Activated T-cell treated with anti-CD3 and anti-CD28 coated beads, Interleukin-2, amount 50 U/mL, for 1 hour (primary cell): Measurements from ENCODE around the gene LILRB1.
"Not testable (repeated sequence)": the region's sequence is repeated elsewhere in the genome, so short reads cannot be mapped to it uniquely, and the experiment has no call there.

ENCODE experiments used
- DNase-seq: peaks from one replicate; pipeline ENCODE4 v3.0.0-alpha.2; 2020

LILRB1 gene

DNA sequence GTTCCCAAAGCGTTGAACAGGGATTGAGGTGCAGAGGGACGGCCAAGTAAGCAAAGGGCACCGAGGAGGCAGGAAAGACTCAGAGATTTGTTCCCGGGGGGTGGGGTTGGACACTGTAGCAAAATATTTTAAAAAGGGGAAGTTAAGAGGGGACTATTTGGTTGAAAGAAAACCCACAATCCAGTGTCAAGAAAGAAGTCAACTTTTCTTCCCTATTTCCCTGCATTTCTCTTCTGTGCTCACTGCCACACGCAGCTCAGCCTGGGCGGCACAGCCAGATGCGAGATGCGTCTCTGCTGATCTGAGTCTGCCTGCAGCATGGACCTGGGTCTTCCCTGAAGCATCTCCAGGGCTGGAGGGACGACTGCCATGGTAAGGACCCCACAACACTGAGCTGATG, at the start of gene LILRB1:
LILRB1 (plus strand) TSS at position 223 of the 400 bp plus-strand sequence. CDS start 590 bp downstream, outside the sequence.
- DNase-seq, result not testable (repeated sequence)

GRCh38 chr19:54586397-54586796, 43.9 kb upstream of the LILRB1 start:
- DNase-seq, result no peak

DNA sequence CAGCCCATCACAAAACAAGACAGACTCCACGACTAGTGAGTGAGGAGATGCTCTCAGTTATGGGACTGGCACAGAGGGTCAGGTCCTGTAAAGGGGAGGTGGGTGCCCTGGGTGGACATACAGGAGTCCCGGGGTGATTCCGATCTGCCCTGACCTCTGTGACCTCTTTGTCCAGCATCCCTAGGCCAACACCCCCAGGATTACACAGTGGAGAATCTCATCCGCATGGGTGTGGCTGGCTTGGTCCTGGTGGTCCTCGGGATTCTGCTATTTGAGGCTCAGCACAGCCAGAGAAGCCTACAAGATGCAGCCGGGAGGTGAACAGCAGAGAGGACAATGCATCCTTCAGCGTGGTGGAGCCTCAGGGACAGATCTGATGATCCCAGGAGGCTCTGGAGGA, 43.3 kb upstream of the LILRB1 start:
- DNase-seq, result no peak

DNA sequence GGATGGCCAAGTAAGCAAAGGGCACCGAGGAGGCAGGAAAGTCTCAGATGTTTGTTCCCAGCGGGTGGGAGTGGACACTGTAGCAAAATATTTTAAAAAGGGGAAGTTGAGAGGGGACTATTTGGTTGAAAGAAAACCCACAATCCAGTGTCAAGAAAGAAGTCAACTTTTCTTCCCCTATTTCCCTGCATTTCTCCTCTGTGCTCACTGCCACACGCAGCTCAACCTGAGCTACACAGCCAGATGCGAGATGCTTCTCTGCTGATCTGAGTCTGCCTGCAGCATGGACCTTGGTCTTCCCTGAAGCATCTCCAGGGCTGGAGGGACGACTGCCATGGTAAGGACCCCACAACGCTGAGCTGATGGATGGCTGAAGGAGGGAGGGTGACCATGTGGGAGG, 36.8 kb upstream of the LILRB1 start, which contains the start of gene LILRA1:
LILRA1 (plus strand) TSS at position 188 of the 400 bp plus-strand sequence. CDS start 613 bp downstream, outside the sequence.
- not testable (repeated sequence) for DNase-seq

GRCh38 chr19:54593931-54594626, 36.2 kb upstream of the LILRB1 start:
- DNase-seq, result not testable (repeated sequence)

DNA sequence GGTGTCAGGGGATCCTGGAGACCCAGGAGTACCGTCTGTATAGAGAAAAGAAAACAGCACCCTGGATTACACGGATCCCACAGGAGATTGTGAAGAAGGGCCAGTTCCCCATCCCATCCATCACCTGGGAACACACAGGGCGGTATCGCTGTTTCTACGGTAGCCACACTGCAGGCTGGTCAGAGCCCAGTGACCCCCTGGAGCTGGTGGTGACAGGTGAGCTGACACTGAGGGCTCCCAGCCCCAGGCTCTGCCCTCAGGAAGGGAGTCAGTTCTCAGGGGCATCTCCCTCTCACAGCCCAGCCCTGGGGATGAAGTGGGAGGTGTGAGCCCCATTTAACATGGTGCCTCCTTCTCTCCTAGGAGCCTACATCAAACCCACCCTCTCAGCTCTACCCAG, 35.5 kb upstream of the LILRB1 start:
- no peak for DNase-seq

DNA sequence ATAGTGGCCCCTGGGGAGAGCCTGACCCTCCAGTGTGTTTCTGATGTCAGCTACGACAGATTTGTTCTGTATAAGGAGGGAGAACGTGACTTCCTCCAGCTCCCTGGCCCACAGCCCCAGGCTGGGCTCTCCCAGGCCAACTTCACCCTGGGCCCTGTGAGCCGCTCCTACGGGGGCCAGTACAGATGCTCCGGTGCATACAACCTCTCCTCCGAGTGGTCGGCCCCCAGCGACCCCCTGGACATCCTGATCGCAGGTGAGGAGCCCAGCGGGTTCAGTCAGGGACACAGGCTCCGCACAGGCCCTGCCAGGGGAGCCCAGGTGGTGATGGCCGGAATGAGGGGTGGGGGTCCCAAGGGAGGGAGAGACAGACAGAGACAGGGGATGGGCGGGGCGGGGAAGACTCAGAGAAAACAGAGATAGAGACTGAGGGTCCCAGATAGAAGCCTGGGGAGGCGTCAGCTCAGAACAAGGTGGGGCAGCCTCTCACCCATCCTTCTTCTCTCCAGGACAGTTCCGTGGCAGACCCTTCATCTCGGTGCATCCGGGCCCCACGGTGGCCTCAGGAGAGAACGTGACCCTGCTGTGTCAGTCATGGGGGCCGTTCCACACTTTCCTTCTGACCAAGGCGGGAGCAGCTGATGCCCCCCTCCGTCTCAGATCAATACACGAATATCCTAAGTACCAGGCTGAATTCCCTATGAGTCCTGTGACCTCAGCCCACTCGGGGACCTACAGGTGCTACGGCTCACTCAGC, 34.4 kb upstream of the LILRB1 start:
- DNase-seq, result not testable (repeated sequence)

DNA sequence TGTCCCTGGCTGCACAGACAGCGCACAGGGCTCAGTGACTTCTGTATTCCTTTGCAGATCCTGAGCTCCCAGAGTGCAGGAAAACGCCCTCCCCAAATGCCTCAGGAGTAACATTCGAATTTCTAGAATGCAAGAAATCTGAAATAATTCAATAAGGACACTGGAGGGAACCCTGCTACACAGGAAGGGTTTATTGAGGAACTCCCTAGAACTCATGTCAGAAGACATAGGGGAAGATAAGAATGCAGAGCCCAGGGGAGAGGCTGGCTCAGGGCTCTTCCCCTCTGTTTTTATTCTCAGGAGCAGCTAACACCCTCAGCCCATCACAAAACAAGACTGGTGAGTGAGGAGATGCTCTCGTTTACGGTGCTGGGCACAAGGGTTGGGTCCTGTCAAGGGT, 30.1 kb upstream of the LILRB1 start:
- no peak for DNase-seq

- no peak for DNase-seq
Measured at GRCh38 chr19:54606230-54606629, 24.1 kb upstream of the LILRB1 start.

DNA sequence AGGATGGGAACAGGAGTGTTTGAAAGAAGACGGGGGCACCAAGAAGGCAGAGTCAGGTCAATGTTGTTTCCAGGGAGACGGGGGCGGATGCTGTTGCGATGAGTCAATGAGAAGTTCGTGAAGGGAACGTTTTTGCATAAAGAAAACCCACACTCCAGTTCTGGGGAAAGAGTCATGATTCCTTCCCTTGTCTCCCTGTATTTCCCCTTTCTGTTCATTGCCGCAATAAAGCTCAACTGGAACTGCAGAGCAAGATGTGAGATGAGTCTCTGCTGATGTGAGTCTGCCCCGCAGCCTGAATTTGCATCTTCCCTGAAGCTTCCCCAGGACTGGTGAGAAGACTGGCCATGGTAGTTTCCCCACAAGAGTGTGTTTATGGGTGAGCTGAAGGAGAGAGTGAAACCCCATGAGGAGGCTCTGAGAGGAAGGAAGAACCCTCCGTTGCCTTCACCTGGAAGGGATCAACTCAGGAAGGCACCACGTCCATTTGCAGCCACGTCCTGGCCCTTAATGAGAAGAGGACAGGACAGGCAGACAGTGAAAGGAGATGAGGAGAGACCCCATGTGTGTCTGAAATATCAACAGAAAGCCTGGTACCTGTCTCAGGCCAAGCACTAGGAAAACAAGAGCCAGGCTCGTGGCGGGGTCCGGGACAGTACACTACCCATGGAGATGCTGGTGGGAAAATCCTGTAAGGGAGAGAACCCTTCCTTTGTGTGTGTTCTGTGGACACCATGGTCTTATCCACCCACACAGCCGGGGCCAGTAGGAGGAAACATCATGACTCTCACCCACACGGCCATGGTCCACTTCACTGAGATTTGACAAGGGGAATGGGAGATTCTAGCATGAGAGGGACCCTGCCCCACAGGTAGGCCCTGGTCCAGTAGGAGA, 23.1 kb upstream of the LILRB1 start:
- DNase-seq, result no peak

DNA sequence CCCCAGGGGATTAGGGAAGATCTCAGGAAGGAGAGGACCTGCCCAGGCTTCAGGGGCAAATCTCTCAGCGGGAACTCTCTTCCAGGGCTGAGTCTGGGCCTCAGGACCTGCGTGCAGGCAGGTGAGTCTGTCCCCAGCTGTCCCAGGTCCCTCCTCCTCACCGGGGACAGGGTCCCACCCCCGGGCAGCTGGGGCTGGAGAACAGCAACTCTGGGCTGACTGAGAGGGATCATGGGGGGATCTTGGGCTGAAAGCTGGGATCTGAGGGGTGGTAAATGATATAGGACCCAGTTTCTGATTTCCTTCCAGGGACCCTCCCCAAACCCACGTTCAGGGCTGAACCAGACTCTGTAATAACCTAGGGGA, 22.5 kb upstream of the LILRB1 start:
- DNase-seq, result no peak

- DNase-seq, result no peak
Measured at GRCh38 chr19:54608205-54608604, 22.1 kb upstream of the LILRB1 start.

DNA sequence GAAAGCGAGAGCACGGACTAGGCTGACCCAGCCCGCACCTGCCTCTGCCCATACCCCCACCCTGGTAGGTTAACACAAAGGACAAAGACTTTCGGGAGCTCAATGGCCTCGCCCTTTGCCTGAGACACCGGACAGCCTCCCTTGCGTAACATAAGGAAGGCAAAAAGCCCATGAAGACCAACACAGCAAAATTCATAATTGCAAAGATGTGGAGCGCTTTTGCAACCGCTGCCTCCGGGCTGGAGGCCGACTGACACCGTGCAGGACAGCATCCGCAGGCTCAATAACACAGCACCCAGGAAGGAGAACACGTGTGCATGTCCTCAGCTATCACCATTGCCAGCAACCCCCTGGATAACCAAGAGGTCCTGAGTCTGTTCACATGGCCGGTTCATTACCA, 21.5 kb upstream of the LILRB1 start:
- no peak for DNase-seq

- DNase-seq, result no peak
Measured at GRCh38 chr19:54609356-54609791, 20.9 kb upstream of the LILRB1 start.

DNA sequence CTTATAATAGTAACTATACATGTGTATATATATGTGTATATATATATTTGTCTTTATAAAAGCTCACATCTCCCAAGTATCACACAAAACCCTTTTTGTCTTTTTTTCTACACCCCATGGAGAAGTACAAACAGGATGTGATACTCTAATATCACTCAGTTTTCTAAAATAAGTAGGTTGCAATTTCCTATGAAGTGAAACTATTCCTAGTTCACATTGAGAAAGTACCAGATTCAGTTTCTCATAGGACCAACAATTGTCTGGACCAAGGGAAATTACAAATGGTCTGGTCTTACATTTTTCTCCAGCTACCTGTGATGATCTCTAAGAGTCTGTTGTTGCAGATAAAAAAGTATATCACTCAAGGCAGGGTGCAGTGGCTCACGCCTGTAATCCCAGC, 17.9 kb upstream of the LILRB1 start:
- DNase-seq, result no peak

- DNase-seq, result no peak
Measured at GRCh38 chr19:54614726-54615125, 15.6 kb upstream of the LILRB1 start.

DNA sequence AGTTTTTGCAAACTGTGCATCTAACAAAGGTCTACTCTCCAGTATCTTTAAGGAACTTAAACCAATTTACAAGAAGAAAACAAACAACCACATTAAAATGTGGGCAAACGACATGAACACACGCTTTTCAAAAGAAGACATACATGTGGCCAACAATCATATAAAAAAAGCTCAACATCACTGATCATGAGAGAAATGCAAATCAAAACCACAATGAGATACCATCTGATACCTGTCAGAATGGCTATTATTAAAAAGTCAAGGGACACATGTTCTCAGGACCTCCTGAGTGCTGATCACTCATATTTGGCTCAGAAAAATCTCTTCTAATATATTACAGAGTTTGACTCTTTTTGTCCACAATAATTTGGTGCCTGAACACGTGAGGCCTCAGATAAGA, 14.2 kb upstream of the LILRB1 start:
- DNase-seq, result no peak

DNA sequence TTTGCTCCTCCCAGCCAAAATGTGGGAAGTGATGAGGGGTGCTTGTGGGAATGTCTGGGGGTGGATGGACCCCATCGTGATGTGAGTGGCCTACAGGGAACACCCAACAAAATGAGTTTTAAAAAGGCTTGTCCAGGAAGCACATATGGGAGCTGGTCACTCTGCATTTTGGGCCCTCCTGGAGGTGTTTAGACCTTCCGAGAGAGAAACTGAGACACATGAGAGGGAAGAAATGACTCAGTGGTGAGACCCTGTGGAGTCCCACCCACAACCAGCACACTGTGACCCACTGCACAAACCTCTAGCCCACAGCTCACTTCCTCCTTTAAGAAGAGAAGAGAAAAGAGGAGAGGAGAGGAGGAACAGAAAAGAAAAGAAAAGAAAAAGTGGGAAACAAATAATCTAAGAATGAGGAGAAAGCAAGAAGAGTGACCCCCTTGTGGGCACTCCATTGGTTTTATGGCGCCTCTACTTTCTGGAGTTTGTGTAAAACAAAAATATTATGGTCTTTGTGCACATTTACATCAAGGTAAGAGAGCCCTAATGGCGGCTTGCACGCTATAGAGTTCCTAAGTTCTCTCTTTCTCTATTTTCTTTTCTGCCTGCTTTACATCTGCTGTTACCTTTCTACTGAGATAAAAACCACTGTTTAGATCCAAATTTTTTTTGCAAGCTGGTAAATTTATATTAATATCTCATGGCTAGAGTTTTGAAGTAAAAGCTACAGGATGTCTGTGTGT, 13.3 kb upstream of the LILRB1 start:
- no peak for DNase-seq

GRCh38 chr19:54620464-54620863, 9.8 kb upstream of the LILRB1 start:
- DNase-seq, result no peak

GRCh38 chr19:54622431-54622830, 7.9 kb upstream of the LILRB1 start:
- DNase-seq, result no peak

- DNase-seq, result not testable (repeated sequence)
Measured at GRCh38 chr19:54624234-54624633, 6.0 kb upstream of the LILRB1 start.

GRCh38 chr19:54624934-54625730, 5.2 kb upstream of the LILRB1 start:
- not testable (repeated sequence) for DNase-seq
